ENCODE data around the gene TLCD2.
A peak's percentile ranks its signal among the peaks of the same experiment; 100 is the strongest.
"Not testable (repeated sequence)": the region's sequence is repeated elsewhere in the genome, so short reads cannot be mapped to it uniquely, and the experiment has no call there.

TLCD2 gene

DNA sequence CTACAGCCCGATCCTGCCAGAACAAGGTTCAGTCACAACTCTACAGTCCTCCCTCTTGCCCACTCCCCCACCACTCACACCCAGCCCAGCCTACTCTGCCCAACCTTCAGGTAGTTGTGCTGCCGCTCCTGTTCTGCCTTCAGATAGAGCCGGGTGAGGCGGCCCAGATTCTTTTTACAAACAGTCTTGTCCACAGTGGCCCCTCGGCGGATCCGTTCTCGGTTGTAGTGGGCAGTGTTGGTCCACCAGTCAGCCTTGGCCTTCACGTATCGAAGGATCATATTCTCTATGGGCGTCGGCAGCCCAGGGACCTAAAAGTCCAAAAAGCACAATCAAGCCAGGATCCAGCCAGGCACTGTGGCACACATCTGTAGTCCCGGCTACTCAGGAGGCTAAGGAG lies 33.8 kb downstream of the TLCD2 start:
- peaks cover 18 to 21% of the 10 kb centered on the region in 2 donors for H3K4me1 Mint-ChIP-seq (ENCODE audit: low read depth in 2 of 2)
- H3K27me3 Mint-ChIP-seq, result no peaks in the 10 kb centered on the region
- H3K27ac Mint-ChIP-seq, result peak overlapping the region in 1 of 2 donors; percentile 57
- no peak overlapping the region for H3K4me3 Mint-ChIP-seq
- no peak for ATAC-seq (replicated peaks)
- H3K9me3 Mint-ChIP-seq, result no peaks in the 10 kb centered on the region
- peaks cover 100% of the 10 kb centered on the region for H3K36me3 Mint-ChIP-seq (ENCODE audit: insufficient read depth)
- DNase-seq, result no peak

DNA sequence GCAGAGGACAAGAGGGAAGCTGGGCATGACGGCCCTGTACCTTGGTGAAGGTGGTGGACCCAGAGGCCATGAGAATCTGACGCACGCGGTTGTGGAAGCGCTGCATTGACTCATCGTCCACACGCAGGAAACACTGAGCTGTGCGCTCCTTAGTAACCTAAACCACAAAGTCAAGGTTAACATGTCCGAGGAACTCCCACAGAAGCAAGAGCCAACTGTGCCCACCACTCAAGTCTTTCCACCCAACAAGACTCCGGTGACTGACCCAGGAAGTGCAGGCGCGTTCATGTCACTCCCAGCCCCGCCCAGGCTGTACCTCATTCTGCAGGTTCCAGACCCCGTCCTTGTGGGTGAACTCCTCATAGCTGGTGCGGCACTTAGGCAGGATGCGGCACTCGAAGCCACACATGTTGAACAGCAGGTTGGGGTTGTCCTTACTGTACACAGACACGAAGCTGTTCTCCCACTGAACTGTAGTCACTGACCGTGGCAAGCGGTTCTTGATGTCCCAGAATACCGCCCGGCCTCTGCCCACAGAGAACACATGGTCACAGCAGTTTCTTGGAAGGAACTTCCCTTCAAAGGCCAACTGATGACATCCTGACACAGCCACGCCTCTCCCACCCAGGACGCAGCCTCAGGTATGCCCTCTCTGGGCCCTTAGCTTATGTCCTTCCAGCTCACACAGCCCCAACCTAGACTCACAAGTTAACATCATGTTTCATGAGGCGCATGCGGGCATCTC lies 37.0 kb downstream of the TLCD2 start:
- DNase-seq (peak in 2 of 3 experiments; percentile 40 to 43), ATAC-seq (replicated peaks) (peak; percentile 79)
- no peaks in the 10 kb centered on the region for H3K9me3 Mint-ChIP-seq
- peak overlapping the region in 1 of 2 donors; percentile 33 for H3K4me3 Mint-ChIP-seq
- H3K36me3 Mint-ChIP-seq (ENCODE audit: insufficient read depth), result peaks cover 99% of the 10 kb centered on the region
- H3K27me3 Mint-ChIP-seq, result no peaks in the 10 kb centered on the region
- H3K4me1 Mint-ChIP-seq (ENCODE audit: low read depth in 2 of 2), result peaks cover 26 to 28% of the 10 kb centered on the region in 2 donors
- H3K27ac Mint-ChIP-seq, result peak overlapping the region in 1 of 2 donors; percentile 78

DNA sequence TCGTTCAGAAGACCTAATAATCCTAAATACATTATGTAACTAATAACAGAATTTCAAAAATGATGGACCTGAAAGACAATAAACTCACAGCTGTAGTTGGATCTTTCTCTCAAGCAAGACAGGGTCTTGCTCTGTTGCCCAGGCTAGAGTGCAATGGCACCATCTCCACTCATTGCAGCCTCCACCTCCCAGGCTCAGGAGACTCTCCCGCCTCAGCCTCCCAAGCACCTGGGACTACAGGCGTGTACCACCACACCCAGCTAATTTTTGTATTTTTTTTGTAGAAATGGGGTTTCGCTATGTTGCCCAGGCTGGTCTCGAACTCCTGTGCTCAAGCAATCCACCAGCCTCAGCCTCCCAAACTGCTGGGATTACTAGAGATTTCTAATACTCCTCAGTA lies 46.2 kb downstream of the TLCD2 start:
- H3K9me3 Mint-ChIP-seq; H3K27me3 Mint-ChIP-seq; ATAC-seq (replicated peaks); DNase-seq; H3K27ac Mint-ChIP-seq; H3K4me3 Mint-ChIP-seq: not testable (repeated sequence)
- Mint-ChIP-seq H3K36me3 (ENCODE audit: insufficient read depth) (peaks cover 99% of the 10 kb centered on the region), H3K4me1 (ENCODE audit: low read depth in 2 of 2) (peaks cover 11 to 22% of the 10 kb centered on the region in 2 donors)

DNA sequence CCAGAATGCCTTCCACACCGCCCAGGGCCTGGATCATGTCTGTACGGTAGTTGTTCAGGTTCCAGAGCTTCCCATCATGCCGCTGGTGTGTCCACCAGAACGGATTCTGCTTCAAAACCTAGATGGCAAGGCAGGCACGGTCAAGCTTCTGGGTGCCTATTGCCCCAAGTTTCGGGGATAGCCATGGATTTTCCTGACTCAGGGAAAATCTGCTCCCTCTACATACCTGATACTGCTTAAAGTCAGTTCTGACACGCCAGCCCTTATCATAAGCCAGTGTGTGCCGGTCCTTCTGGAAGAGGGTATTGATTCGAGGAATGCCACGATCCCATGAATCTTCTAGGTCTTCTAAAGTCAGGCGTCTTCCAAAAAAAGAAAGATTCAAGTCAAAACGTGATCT lies 49.1 kb downstream of the TLCD2 start:
- Mint-ChIP-seq H3K27me3 (no peaks in the 10 kb centered on the region), H3K36me3 (ENCODE audit: insufficient read depth) (peaks cover 100% of the 10 kb centered on the region), H3K4me1 (ENCODE audit: low read depth in 2 of 2) (peaks cover 5 to 13% of the 10 kb centered on the region in 2 donors), H3K27ac (peak overlapping the region in 1 of 2 donors; percentile 78), H3K4me3 (no peak overlapping the region), H3K9me3 (no peaks in the 10 kb centered on the region)
- ATAC-seq (replicated peaks) (no peak), DNase-seq (no peak)

DNA sequence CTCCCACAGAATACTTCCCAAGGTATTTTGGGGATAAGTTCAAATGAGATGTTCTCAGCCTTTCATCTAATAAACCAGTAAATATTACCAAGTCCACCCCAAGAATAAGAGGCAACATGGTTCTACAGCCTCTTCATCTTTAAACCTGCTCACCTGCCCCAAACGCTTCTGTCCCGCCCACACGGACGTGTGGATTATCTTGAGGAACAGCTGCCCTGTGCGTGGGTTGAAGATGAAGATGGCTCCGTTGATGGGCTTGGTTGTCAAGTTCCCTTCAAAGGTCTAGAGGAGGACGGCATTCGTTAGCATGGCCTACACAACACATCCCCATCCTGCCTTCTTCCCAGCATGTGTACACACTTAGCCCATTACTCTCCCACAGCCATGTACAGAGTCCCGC lies 52.1 kb downstream of the TLCD2 start:
- H3K9me3 Mint-ChIP-seq, result no peaks in the 10 kb centered on the region
- H3K4me3 Mint-ChIP-seq, result no peak overlapping the region
- ATAC-seq (replicated peaks) (no peak), DNase-seq (no peak)
- peaks cover 2 to 13% of the 10 kb centered on the region in 2 donors for H3K4me1 Mint-ChIP-seq (ENCODE audit: low read depth in 2 of 2)
- no peak overlapping the region for H3K27ac Mint-ChIP-seq
- H3K36me3 Mint-ChIP-seq (ENCODE audit: insufficient read depth), result peaks cover 100% of the 10 kb centered on the region
- H3K27me3 Mint-ChIP-seq, result no peaks in the 10 kb centered on the region

DNA sequence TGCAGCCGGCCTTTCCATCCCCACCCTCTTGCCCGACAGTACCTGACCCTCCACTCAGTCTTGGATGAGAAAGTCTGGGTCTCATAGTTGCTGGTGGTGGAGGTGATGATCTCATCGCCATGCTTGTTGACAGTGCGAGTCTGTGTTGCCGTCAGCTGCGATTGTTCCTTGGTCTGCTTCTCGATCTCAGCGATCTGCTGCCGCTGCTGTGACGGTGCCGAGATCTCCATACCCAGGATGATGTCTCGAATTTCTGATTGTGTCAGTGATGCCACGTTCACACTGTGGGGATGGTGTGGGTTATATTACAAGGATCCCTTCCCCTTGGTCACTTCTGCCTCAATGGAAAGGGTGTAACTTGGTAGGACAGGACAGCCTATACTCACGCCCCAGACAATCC lies 56.4 kb downstream of the TLCD2 start:
- ATAC-seq (replicated peaks) (no peak), DNase-seq (no peak)
- Mint-ChIP-seq H3K9me3 (no peaks in the 10 kb centered on the region), H3K36me3 (ENCODE audit: insufficient read depth) (peaks cover 80% of the 10 kb centered on the region), H3K4me3 (no peak overlapping the region), H3K27ac (no peak overlapping the region), H3K4me1 (ENCODE audit: low read depth in 2 of 2) (peaks cover 2 to 9% of the 10 kb centered on the region in 2 donors), H3K27me3 (no peaks in the 10 kb centered on the region)

DNA sequence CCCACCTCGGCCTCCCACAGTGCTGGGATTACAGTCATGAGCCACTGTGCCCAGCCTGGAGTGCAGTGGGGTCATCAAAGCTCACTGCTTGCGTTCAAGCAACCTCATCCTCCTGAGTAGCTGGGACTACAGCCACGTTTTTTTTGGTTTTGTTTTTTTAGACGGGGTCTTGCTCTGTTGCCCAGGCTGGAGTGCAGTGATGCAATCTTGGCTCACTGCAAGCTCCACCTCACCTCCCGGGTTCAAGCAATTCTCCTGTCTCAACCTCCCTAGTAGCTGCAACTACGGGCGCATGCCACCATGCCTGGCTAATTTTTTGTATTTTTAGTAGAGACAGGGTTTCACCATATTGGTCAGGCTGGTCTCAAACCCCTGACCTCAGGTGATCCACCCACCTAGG lies 57.4 kb downstream of the TLCD2 start:
- peak overlapping the region in 1 of 2 donors; percentile 77 for H3K27ac Mint-ChIP-seq
- ATAC-seq (replicated peaks); DNase-seq; H3K4me3 Mint-ChIP-seq; H3K9me3 Mint-ChIP-seq; H3K27me3 Mint-ChIP-seq: not testable (repeated sequence)
- H3K4me1 Mint-ChIP-seq (ENCODE audit: low read depth in 2 of 2), result peaks cover 5 to 15% of the 10 kb centered on the region in 2 donors
- peaks cover 70% of the 10 kb centered on the region for H3K36me3 Mint-ChIP-seq (ENCODE audit: insufficient read depth)

Data from effector memory CD8-positive, alpha-beta T cell (primary cell).